GM19240 (cell line): ENCODE results near the gene NCKAP5L.
"Not testable (repeated sequence)": the region's sequence is repeated elsewhere in the genome, so short reads cannot be mapped to it uniquely, and the experiment has no call there.

ENCODE experiments used
- DNase-seq: peaks from one replicate; pipeline ENCODE4 v3.0.0; 2011; ENCODE audit warnings: low spot score; ENCODE audit not compliant: insufficient read length

Gene NCKAP5L

DNA sequence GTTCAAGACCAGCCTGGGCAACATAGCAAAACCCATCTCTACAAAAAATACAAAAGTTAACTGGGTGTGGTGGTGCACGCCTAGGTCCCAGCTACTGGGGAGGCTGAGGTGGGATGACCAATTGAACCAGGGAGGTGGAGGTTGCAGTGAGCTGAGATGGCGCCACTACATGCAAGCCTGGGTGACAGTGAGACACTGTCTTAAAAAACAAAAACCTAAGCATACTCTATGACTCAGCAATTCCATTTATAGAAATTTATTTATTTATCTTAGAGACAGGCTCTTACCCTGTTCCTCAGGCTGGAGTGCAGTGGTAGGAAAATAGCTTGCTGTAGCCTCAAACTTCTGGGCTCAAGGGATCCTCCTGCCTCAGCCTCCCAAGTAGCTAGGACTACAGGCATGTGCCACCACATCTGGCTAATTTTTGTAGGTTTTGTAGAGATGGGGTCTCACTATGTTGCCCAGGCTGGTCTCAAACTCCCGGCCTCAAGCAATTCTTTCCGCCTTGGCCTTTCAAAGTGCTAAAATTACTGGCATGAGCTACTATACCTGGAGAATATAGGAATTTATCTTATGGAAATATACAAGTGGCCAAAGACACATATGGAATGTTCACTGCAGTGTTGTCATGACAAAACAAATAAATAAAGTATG lies 43.3 kb downstream of the NCKAP5L start:
- no peak for DNase-seq

DNA sequence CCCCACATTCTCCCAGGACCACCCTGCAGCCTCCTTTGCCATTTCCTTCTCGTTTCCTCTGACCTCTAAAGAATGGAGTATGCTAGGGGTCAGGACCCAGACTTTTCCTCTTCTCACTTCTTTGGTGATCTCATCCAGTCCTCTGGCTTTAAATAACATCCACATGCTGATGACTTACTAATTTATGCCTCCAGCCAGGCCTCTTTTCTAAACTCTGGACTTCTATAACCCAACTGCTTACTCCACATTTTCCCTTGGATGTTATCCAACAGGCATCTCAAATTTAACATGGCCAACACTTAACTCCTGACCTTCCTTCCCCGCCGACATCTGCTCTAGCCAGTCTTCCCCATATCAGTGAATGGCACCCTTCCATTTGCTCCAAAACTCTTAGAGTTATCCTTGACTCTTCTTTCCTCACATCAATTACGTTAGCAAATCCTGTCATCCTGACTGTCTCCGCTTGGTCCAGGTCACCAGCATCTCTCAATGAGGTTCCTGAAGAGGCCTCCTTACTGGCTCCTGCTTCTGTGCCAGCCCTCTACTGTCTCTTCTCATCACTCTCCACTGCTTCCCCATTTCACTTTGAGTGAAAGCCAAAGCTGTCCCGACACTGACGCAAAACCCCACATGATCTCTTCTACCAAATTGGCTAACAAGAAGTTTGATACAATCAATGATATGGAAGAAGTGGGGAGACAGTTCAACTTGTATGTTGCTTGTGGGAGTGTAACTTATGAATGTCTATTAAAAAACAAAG lies 44.1 kb downstream of the NCKAP5L start:
- no peak for DNase-seq

DNA sequence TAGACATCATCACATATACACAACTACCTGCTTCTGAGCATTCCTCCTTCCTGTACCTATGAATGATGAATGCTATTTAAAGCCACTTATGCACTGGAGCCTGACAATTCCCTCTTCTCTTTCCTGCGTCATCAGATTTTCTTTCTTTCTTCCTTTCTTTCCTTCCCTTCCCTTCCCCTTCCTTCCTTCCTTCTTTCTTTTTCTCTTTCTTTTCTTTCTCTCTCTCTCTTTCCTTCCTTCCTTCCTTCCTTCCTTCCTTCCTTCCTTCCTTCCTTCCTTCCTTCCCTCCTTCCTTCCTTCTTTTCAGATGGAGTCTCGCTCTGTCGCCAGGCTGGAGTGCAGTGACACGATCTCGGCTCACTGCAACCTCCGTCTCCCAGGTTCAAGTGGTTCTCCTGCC lies 47.3 kb downstream of the NCKAP5L start:
- DNase-seq: not testable (repeated sequence)

DNA sequence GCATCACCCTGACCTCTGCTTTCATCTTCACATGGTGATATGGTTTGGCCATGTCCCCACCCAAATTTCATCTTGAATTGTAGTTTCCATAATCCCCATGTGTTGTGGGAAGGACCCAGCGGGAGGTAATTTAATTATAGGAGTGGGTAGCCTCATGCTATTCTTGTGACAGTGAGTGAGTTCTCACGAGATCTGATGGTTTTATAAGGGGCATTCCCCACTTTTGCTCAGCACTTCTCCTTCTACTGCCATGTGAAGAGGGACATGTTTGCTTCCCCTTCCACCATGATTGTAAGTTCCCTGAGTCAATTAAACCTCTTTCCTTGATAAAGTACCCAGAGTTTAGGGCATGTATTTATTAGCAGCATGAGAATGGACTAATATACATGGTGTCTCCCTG lies 48.6 kb downstream of the NCKAP5L start:
- no peak for DNase-seq

DNA sequence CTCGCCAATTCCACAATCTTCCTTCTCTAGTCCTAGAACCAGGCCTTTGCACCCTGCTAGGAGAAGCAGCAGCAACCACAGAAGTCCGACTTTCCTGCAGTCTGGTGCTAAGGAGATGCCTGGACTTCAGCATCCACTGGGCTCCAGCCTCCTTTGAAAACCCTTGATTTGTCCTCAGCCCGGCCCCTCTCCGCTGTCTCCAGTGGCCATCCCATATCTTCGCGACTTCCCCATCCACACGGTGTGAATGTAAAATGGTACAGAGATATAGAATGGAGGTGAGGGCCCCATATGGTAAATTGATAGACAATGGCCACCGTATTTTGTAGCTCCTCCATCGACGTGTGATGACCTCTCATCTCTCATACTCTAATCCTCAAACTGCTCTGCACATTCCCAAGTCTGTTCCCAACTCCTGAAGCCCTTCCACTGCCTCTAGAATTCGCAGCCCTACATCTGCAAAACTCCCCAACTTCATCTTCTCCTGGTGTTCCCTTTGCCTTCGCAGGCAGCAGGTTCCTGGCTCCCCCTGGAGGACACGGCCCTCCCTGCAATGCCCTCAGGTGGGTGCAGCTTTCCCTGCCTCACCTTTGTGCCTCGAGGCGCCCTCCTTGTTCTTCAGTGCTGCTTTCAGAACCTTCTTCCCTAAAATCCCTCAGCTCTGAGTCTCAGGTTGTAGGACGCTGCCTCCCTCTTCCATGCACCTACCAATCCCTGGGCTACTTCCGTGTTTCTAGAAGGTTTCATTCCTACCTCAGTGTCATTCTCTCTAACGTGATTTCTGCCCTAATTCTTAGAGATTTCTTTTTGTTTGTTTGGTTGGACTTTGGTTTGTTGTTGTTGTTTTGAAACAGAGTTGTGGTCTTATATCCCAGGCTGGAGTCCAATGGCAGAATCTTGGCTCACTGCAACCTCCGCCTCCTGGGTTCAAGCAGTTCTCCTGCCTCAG lies 50.1 kb downstream of the NCKAP5L start:
- DNase-seq: peak; percentile 64

DNA sequence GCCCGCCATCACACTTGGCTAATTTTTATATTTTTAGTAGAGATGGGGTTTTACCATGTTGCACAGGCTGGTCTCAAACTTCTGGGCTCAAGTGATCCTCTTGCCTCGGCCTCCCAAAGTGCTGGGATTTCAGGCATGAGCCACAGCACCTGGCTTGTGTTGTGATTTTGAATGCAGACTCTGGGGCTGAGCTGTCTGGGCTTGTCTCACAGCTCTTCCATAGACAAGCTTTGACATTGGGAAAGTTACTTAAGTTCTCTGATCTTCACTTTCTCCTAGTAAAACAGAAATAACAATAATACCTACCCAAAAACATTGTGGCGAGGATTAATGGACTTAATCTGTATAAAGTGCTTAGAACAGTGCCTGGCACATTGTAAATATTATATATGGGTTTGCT lies 50.9 kb downstream of the NCKAP5L start:
- no peak for DNase-seq

DNA sequence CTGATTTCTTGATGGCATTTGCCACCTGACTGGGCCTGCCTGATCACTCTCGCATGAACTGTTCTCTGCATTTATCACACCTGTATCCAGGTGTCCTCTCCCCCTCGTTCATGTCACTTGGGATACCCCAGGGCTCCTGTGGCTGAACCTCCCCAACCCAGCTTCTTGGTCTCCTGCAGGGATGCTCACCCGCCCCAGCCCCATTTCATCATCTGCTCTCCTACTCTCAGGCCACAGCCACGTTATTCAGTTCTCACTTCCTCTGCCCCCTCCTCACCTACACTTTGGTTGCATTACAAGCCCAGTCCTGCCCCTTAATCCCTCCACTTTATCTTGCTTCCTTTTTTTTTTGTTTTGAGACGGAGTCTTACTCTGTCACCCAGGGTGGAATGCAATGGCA lies 51.4 kb downstream of the NCKAP5L start:
- no peak for DNase-seq

DNA sequence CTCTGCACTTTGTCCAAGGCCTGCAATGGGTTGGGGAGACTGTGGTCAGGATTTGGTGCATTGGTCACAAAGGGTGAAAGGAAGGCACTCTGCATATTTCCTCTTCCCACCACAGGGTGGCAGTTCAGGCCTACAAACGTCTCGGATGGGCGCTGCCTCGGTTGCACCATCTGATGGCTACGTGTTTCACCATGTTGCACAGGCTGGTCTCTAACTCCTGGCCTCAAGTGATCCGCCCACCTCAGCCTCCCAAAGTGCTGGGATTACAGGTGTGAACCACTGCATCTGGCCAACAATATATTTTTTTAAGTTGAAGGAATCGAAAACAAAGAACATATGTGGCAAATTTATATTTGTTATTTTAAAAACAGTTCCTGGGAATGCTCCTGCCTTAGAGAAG lies 51.8 kb downstream of the NCKAP5L start:
- DNase-seq: peak; percentile 73

DNA sequence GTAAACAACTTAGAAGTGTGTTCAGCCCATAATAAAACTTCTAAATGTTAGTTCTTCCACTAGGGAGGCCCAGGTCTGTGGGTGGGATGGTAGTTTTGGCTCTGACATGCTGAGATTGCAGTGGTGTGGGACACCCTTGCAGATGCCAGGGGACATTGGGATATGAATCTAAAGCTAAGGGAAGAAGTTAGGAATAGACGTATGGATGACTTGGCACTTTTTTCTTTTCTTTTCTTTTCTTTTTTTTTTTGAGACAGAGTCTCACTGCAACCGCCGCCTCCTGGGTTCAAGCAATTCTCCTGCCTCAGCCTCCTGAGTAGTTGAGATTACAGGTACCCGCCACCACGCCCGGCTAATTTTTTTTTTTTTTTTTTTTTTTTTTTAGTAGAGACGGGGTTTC lies 55.1 kb downstream of the NCKAP5L start:
- not testable (repeated sequence) for DNase-seq

DNA sequence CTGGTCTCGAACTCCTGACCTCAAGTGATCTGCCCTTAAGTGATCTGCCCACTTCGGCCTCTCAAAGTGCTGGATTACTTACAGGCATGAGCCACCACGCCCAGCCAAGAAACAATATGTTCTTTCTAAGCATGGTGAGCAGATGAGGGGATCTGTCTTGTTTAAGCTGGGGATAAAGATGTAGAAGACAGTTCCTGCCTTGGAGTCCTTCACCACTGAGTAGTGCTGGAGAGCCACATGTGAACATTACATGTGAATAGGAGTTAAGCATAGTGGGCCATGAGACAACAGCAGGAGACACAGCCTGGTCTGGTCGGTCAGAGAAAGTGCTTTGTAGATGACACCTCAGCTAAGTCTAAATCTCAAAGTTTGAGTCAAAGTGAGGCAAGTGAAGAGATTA lies 60.9 kb downstream of the NCKAP5L start:
- no peak for DNase-seq

DNA sequence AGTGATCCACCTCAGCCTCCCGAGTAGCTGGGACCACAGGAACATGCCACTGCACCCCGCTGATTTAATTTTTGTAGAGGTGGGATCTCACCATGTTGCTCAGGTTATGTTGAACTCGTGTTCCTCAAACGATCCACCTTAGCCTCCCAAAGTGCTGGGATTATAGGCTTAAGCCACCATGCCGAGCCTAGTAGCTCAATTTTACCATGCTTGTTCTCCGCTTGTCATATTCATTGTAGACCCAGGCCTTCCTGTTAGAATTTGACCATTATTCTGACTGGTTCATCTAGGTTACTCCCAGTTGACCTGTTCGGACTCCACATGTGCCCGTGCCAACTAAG lies 62.1 kb downstream of the NCKAP5L start:
- no peak for DNase-seq

DNA sequence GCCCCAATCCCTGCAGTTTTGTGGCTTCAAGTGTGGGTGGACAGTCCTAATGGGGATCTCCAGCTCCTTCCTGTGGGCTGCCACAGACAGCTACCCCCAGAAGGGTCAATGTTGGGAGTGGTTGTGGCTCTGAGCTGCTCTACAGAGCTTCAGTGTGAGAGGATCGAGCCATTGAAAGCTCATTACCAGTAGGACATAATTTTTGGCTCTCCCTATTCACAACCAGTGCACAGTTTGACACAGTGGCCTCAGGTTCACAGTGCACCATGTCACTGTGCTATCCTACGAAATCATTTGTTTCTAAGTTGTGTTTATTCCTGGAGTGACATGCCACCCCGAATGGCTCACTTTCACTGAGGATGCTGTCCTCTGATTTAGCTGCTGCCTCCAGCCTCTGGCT lies 64.1 kb downstream of the NCKAP5L start:
- DNase-seq: no peak

DNA sequence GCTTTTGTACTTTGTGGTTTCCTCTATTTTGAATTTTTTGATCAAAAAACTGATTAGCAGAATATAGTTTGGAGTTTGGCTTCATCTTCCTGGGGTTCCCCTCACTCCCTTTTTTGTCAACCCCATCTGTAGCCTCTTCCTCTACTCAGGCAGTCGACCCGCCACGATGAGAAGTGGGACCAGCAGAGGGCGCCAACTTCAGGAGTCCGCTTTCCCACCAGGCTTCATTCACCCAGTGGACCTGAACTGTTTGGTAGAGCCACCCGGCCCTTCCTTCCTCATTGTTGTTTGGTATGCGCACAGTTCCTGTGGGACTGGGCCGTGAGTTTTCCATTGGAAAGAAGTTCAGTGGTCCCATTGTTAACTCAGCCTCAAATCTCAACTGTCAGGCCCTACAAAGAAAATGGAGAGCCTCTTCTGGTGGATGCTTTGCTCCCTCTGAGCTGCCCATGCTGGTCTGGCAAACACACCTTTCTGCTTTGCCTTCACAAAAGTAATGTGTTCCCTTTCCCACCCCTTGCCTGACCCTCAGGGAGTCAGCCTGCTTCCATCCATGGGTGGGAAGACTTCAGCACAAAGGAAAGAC lies 65.1 kb downstream of the NCKAP5L start:
- DNase-seq: peak; percentile 50

DNA sequence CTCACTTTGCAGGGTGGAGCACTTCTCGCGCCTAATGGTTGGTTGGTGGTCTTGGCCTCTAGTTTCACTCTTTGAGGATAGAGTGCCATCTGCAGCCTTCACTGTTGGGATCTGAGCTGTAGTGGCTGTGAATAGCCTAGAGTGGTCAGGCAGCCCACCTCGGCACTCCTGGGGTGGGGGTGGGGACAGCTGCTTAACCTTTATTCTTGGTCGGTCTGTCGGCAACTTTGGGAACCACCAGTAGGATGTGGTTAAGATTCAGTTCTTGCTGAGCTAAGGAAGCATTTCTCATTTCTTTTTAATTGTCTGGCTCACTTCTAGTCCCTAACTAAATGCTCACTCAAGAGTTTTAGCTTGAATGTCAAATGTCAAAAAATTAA lies 65.8 kb downstream of the NCKAP5L start:
- DNase-seq: no peak

DNA sequence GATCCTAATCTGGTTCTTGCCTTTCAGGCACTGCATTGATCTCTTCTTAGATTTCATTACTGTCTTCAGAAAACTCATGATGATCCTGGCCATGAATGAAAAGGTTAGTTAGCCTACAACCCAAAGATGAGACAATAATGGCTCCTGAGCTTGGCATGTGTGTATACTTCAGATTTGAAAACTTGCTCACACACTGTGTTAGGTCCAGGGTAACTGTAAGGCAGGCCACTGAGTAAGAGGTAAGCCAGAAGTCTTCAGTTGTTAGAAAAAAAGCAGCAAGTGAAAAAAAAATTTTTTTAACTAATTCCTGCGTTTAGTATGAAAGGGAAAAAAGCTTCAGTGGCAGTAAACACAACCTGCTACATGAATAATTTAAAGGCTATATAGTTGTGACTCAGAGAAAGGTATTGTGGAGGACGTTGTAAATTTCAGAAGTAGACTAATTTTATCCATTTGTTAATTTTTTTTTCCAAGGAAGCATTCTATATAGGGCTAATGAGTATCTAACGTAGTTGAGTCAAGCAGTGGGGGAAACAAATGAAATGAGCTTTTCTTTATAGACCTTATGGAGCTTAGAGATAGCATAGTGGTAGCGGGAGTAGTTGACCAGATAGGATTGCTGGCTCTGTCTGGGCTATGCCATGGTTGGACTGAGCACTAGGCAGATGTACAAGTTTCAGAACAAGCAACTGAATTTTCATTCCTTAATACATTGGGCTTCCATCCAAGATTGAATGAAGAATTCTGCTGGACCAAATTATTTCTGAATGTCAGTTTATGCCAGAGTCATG lies 66.3 kb downstream of the NCKAP5L start:
- DNase-seq: no peak

DNA sequence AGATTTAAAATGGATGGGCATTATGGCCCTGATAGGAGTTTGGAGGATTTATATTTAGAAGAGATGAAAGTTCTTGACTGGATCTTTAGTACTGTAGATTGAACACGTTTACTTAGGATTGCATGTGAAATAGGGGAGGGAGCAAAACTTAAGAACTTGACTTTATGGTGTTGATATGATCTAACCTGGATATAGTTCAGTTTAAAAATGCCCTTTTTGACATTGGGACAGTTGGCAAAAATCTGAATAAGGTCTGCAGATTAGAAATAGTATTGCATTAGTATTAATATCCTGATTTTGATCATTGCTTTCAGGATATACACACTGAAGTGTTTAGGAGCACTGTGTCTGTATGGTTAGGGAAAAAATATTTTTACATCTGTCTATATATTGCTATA lies 77.2 kb downstream of the NCKAP5L start:
- no peak for DNase-seq

DNA sequence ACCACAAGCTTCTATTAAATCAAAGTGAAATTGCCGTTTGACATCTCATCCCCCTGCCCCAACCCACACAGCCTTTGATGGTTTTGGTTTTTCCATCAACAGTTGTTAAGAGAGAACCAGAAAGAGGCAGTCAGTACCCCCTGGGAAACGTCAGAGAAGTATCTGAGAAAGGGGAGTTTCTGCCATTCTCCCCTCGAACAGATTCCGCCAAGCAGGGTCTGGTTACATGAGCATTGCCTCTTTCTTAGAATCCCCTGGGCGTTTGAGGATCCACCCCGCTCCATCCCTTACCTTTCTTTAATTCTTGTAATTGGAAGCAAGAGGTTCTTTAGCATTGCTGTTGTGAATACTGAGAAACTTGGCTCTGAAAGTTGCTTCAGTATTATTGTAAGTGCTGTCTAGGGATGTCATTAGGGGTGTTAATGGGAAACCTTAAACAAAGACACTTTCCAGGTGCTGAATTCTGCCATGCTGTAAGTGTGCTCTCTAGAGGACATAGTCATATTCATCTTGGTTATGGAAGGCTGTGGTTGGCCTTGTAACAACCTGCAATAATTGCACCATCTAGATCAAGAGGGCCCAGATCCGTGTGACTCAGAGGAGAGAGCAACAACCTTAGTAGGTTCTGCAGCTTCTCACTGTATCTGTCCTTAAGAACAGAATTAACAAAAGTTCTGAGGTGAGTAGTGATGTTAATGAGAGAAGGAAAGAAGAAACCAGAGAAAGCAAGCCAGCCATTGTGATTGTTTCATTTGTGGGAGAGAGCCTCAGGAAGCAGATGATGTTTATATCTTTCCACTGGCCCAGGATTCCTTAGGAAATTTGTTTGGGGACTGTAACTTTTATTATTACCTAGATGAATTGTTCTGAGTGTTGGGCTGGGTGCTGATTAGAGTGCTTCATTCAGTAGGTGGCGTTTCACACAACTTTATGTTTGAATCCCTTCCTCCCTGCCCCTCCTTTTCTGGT lies 77.9 kb downstream of the NCKAP5L start:
- no peak for DNase-seq

DNA sequence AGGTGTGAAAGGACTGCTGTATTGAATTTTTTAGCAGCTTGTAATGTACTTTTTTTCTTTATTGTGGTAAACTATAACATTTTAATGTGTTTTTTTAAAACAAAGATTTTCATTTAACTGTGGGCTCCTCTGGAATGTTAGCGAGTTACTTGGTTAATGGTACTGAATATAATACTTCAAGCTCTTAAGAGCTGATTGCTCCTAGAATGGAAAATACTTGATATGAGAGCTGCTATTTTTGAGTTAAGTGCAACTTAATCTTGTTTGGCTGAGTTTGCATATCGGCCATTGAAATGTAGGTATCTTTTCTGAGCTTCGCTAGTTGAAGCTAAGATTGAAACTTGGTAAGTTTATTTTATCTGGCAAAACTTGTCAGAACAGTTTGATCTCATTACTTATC lies 79.4 kb downstream of the NCKAP5L start:
- no peak for DNase-seq

DNA sequence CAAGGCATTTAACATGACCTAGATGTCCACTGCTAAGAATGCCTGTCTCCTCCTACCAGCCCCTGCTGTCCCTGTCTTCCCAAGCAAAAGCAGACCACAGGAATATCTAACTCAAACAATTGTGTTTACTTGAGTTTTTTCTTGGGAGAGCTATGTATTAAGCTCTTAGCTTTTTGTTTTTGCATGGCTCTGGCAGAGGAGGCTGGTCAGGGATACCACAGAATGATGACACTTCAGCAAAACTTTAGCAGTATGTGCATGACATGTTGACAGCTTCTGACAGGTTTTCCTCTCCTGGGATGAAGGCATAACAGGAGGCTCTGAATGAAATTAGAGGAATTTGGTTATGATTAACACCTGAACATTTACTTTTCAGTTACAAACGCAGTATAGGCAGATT lies 79.9 kb downstream of the NCKAP5L start:
- no peak for DNase-seq

DNA sequence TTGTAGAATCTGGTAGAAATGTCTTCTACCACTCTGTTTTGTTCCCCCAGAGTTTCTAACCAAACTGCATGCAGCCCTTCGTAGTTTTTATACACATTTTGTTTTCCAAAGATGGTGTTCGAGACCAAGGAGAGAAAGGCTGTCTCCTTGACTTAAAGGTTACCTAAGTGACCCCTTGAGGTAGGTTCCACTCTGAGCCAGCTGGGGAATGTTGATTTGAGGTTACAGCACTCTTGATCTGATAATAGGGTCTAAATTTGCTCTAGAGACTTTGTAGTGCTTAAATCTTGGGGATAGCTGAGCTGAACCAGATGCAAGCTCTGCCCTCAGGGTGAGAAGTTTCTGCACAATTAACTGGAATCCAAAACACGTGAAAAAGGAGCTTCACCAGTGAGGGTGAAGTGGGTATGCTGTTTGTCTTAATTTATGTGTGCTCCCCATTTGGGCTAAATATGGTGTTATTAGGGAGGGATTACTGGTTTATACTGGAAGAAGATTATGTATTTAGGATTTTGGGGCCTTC lies 83.8 kb downstream of the NCKAP5L start:
- DNase-seq: no peak
